Thymus (tissue), 11 donors: ENCODE data around the gene VAPB. TPM values are rescaled to one million over a fixed set of nuclear protein-coding genes. Genes with fewer than 3 reads are reported as not detected.

Experiments used
- DNase-seq, 9 donors: peaks; one replicate each; pipeline ENCODE4 v3.0.0-alpha.2; 2013; ENCODE audit warnings: low spot score in 9 of 9, low read depth in 6 of 9, missing footprints in 1 of 9
- H3K27ac ChIP-seq, 2 donors: one replicate each; pipeline ENCODE4 v1.5.1; 2013; ENCODE audit warnings: control low read depth in 1 of 2, low read depth in 1 of 2, low read length in 1 of 2, mild to moderate bottlenecking in 1 of 2, moderate library complexity in 1 of 2
- H3K27me3 ChIP-seq, 2 donors: one replicate each; pipeline ENCODE4 v1.5.1; 2013; ENCODE audit warnings: low read length in 1 of 2; ENCODE audit not compliant: control insufficient read depth in 2 of 2, insufficient read depth in 1 of 2
- H3K36me3 ChIP-seq, 2 donors: one replicate each; pipeline ENCODE4 v1.5.1; 2013; ENCODE audit warnings: low read length in 1 of 2, mild to moderate bottlenecking in 1 of 2, moderate library complexity in 1 of 2; ENCODE audit not compliant: control insufficient read depth in 2 of 2, insufficient read depth in 2 of 2
- H3K4me1 ChIP-seq, 2 donors: one replicate each; pipeline ENCODE4 v1.5.1; 2013; ENCODE audit warnings: low read length in 2 of 2; ENCODE audit not compliant: control insufficient read depth in 2 of 2, insufficient read depth in 2 of 2
- H3K4me3 ChIP-seq, 2 donors: one replicate each; pipeline ENCODE4 v1.5.1; 2013; ENCODE audit warnings: low read length in 2 of 2, control low read depth in 1 of 2, mild to moderate bottlenecking in 1 of 2
- H3K9me3 ChIP-seq, 2 donors: one replicate each; pipeline ENCODE4 v1.5.1; 2013; ENCODE audit warnings: low read length in 1 of 2, mild to moderate bottlenecking in 1 of 2; ENCODE audit not compliant: control insufficient read depth in 2 of 2, insufficient read depth in 1 of 2
- WGBS: extraction: QIAGEN DNeasy Blood & Tissue Kit; methylation state at CpG from one replicate; pipeline ENCODE4 v1.1.7; 2013; 5-methylcytosine and 5-hydroxymethylcytosine counted together
- polyA plus RNA-seq: library from polyadenylated mRNA; stranded (reverse); fragments of 200-250 nt; gene quantifications from one replicate; pipeline ENCODE4 v1.2.3, GENCODE V29; 2013
- total RNA-seq: library from RNA; stranded (reverse); fragments of 120-200 nt; gene quantifications from one replicate; pipeline ENCODE4 v1.2.4, GENCODE V29; 2013
- donor health status: healthy.

Gene VAPB
- total and polyA plus RNA-seq, 2 donors = 7.6 to 29.0 TPM

DNA sequence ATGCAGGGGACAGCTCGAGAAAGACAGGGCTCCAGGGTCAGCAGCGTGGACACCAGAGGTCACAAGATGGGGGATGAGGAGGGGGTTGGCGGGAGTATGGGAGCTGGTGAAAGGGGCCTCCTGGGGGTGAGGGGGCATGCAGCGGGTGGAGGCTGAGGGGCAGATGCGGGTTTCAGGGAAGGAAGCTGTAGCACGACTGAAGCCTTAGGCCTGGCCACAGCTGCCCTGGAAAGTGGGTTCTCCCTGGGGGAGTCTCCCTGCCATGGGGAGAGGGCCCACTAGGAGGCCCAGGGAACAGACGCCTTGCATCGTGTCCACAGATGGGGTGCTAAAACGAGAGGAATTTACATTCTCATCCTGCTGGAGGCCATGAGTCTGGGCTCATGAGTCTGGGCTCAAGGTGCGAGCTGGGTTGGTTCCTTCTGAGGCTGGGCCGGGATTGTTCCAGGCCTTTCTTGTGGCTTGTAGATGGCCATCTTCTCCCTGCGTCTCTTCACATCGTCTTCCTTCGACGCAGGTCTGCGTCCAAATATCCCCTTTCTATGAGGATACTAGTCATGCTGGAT is 108.1 kb downstream of the VAPB start:
- Histone ChIP-seq H3K4me1 (no peaks in the 10 kb centered on the region), H3K9me3 (no peaks in the 10 kb centered on the region), H3K27me3 (no peaks in the 10 kb centered on the region), H3K4me3 (no peak overlapping the region), H3K27ac (no peak overlapping the region), H3K36me3 (no peaks in the 10 kb centered on the region)
- 92% methylated on average over 16 of the region's 16 CpGs for WGBS
- DNase-seq = no peak

DNA sequence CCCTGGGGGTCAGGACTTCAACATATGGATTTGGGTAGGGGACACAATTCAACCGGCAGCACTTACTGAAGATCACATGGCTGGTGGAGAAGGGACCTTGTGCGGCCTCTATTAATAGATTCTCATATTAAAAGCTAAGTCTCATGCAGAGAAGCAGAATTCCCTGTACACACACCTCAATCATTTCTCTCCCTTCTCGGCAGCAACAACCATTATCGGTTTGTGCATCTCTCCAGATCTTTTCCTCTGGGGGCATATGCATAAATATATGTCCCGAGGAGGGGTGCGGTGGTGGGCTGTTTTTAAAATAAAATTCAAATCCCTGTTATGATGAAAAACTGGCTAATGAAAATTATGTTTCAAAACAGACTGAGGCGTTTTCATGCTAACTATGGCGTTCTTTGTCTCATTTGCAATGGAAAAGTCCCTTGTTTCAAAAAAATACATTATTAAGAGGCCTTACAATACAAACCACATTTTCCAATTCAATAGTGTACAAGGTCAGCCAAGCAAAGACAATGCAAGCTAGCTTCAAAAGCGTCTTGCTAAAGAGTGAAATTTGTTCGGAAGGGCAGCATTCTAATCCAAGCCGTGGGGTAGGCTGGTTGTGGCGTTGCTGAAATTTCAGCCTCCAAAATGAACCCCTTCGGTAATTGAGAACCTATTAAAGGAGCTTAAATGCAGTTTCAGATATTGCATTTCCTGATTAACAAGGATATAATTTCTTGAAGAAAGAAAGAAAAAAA is 108.9 kb downstream of the VAPB start:
- no peaks in the 10 kb centered on the region for H3K4me1 ChIP-seq
- no peaks in the 10 kb centered on the region for H3K27me3 ChIP-seq
- no peaks in the 10 kb centered on the region for H3K9me3 ChIP-seq
- no peak overlapping the region for H3K4me3 ChIP-seq
- H3K36me3 ChIP-seq = no peaks in the 10 kb centered on the region
- H3K27ac ChIP-seq = no peak overlapping the region
- 96% methylated on average over 13 of the region's 13 CpGs for WGBS
- DNase-seq = no peak

DNA sequence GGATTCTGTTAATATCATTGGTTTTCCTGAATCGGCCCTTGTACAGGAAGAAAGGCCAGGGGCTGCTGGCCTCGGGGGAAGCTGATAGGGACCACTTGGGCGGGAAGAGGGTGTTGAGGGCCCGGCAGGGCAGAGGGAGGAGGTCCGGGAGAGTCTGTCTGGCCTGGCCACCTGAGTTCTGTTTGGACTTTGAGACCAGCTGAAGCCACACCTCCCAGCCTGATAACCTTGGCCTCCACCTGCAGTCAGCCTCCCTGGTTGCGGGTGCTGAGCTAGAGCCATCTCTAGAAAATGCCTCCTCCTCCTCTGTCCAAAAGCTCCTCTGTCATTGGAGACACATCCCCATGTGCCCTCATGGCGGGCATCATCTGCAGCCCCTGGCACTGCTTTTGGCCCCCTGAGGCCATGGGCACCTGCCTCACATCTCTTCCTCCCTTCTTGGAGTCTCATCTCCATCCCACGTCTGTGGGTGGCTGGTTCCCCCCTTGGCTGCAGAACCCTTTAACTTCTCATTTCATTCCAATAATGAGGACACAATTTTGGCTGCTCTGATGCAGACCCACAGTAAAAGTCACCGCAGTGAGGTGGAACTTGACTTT is 109.5 kb downstream of the VAPB start:
- H3K4me3 ChIP-seq = no peak overlapping the region
- WGBS = 55% methylated on average over 9 of the region's 9 CpGs

DNA sequence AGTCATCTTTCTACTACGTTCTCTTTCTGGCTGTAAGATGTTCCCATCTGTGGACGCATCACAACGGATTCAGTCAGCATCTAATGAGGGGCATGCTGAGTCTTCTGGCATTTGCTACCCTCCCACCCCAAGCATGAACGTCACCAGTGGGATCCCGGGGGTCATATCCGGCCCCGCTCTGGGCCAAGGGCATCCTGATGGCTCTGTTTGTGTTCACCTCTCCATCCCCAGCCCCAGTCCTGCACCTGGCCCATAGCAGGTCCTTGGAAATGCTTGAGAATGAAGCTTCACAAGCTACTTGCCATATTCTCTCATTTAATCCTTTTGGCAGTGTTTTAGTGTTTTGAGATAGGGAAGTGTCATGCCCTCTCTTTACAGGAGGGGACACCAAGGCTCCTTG is 111.2 kb downstream of the VAPB start:
- H3K4me3 ChIP-seq = no peak overlapping the region
- 93% methylated on average over 7 of the region's 7 CpGs for WGBS
- DNase-seq = no peak

More for the DNA sequence above, 109.5 kb downstream of the VAPB start:
- no peak for DNase-seq
- Histone ChIP-seq H3K9me3 (no peaks in the 10 kb centered on the region), H3K27me3 (no peaks in the 10 kb centered on the region), H3K36me3 (no peaks in the 10 kb centered on the region), H3K27ac (no peak overlapping the region), H3K4me1 (no peaks in the 10 kb centered on the region)

More for the DNA sequence above, 111.2 kb downstream of the VAPB start:
- H3K36me3 ChIP-seq = no peaks in the 10 kb centered on the region
- H3K4me1 ChIP-seq = no peaks in the 10 kb centered on the region
- no peaks in the 10 kb centered on the region for H3K27me3 ChIP-seq
- H3K9me3 ChIP-seq = peaks cover 5 to 8% of the 10 kb centered on the region in 2 donors
- H3K27ac ChIP-seq = no peak overlapping the region

Other genes starting within 250 kb of the VAPB start
- gene ANKRD60, start 160.6 kb upstream of the VAPB start, total RNA-seq = not detected
- not detected for gene ANKRD60, start 160.6 kb upstream of the VAPB start, polyA plus RNA-seq
- 7.3 TPM for gene RAB22A, start 79.5 kb upstream of the VAPB start, total RNA-seq
- gene RAB22A, start 79.5 kb upstream of the VAPB start, polyA plus RNA-seq = 9.5 TPM
- gene APCDD1L, start 126.2 kb downstream of the VAPB start, total RNA-seq = 0.05 TPM
- 0.05 TPM for gene APCDD1L, start 126.2 kb downstream of the VAPB start, polyA plus RNA-seq